OCI-LY7 (cell line): ENCODE data around the gene RAB11FIP4. TPM values are rescaled to one million over a fixed set of nuclear protein-coding genes. Genes with fewer than 3 reads are reported as not detected.

Source experiments
- BruUV-seq: library from RNA; stranded (reverse); fragments of 400-500 nt; replicated peaks from 2 replicates; lab custom pipeline; 2021; lab: Mats Ljungman, UMichigan
- CTCF ChIA-PET: fragments of 300-600 bp; sonication (Branson Sonifier 250); formaldehyde crosslinking; loops from one replicate; lab custom pipeline; 2022; ENCODE audit warnings: antibody characterized with exemption; ENCODE audit not compliant: unreplicated experiment; lab: Charles Lee
- POLR2A ChIA-PET: fragments of 300-600 bp; sonication (Branson Sonifier 250); formaldehyde crosslinking; loops from one replicate; lab custom pipeline; 2022; ENCODE audit warnings: antibody characterized with exemption; lab: Charles Lee
- DNase-seq: peaks from one replicate; pipeline ENCODE4 v3.0.0-alpha.2; 2015; ENCODE audit warnings: low spot score
- H2AFZ ChIP-seq: fragments of 200-600 bp; sonication (generic), shearing (Covaris generic); 2 replicates; pipeline ENCODE4 v1.6.1; 2014; ENCODE audit warnings: mild to moderate bottlenecking, antibody characterized with exemption, low read length, moderate library complexity
- H3K27ac ChIP-seq: fragments of 200-600 bp; sonication (generic); 2 replicates; pipeline ENCODE4 v1.5.1; 2014; ENCODE audit warnings: mixed run types, low read depth, mild to moderate bottlenecking, moderate library complexity, low read length, inconsistent platforms; ENCODE audit not compliant: poor library complexity, severe bottlenecking
- H3K36me3 ChIP-seq: fragments of 200-600 bp; sonication (generic); 2 replicates; pipeline ENCODE4 v1.6.1; 2014; ENCODE audit warnings: mild to moderate bottlenecking, antibody characterized with exemption, low read length, moderate library complexity, mixed read lengths; ENCODE audit not compliant: insufficient read depth
- H3K4me1 ChIP-seq: fragments of 200-600 bp; sonication (generic); 2 replicates; pipeline ENCODE4 v1.5.1; 2014; ENCODE audit warnings: mild to moderate bottlenecking, low read length; ENCODE audit not compliant: insufficient read depth, poor library complexity, severe bottlenecking
- H3K4me2 ChIP-seq: fragments of 200-600 bp; sonication (generic); 2 replicates; pipeline ENCODE4 v1.6.1; 2014; ENCODE audit warnings: mild to moderate bottlenecking, low read length
- H3K4me3 ChIP-seq: fragments of 200-600 bp; sonication (generic); 2 replicates; pipeline ENCODE4 v1.5.1; 2014; ENCODE audit warnings: mild to moderate bottlenecking, low read depth, low read length; ENCODE audit not compliant: poor library complexity, severe bottlenecking
- H3K79me2 ChIP-seq: fragments of 200-600 bp; sonication (generic); 2 replicates; pipeline ENCODE4 v1.6.1; 2016; ENCODE audit warnings: low read depth, mild to moderate bottlenecking, low read length, moderate library complexity, mixed read lengths; ENCODE audit not compliant: insufficient read depth
- H3K9me2 ChIP-seq: fragments of 200-600 bp; sonication (generic); 2 replicates; pipeline ENCODE4 v1.6.1; 2016; ENCODE audit warnings: mild to moderate bottlenecking, low read length, mixed read lengths; ENCODE audit not compliant: insufficient read depth
- H3K9me3 ChIP-seq: fragments of 200-600 bp; sonication (generic); 2 replicates; pipeline ENCODE4 v1.6.1; 2014; ENCODE audit warnings: mild to moderate bottlenecking, mixed run types, low read length, mixed read lengths
- H4K20me1 ChIP-seq: fragments of 200-600 bp; sonication (generic); 2 replicates; pipeline ENCODE4 v1.6.1; 2014; ENCODE audit warnings: mild to moderate bottlenecking, antibody characterized with exemption, low read length, moderate library complexity, mixed read lengths; ENCODE audit not compliant: insufficient read depth
- CTCF ChIP-seq: fragments of 200-600 bp; sonication (generic); conservative IDR thresholded peaks from 2 replicates; pipeline ENCODE4 v1.5.1; 2014; ENCODE audit warnings: mild to moderate bottlenecking, antibody characterized with exemption, low read length, moderate library complexity, mixed read lengths
- EZH2phosphoT487 ChIP-seq: fragments of 200-600 bp; sonication (generic); IDR thresholded peaks from 2 replicates; pipeline ENCODE4 v1.6.1; 2018; ENCODE audit warnings: low read depth, borderline replicate concordance, mild to moderate bottlenecking, mixed run types, antibody characterized with exemption, low read length, moderate library complexity, mixed read lengths
- intact Hi-C: fragments of 100-400 bp; cut with micrococcal nuclease; formaldehyde crosslinking; loops from one replicate; pipeline ENCODE4 v1.10.0; 2022; ENCODE audit not compliant: unreplicated experiment
- total RNA-seq, 2 experiments: library from RNA; depleted of rRNA in 1 of 2; stranded (reverse); fragments of >200 nt in 1 of 2; shearing (Covaris generic) in 1 of 2; gene quantifications; 2 replicates each; pipeline ENCODE4 v1.2.3, GENCODE V29; 2014 to 2022

RAB11FIP4 gene
- total RNA-seq, 2 experiments from 2014 or later: 5.8 to 15.0 TPM

- TF ChIP-seq EZH2phosphoT487 (no peak), CTCF (no peak)
- Histone ChIP-seq H4K20me1 (no peaks in the 10 kb centered on the region), H3K79me2 (no peaks in the 10 kb centered on the region), H3K9me3 (no peaks in the 10 kb centered on the region), H3K36me3 (no peaks in the 10 kb centered on the region), H3K4me3 (no peak overlapping the region), H3K4me1 (no peaks in the 10 kb centered on the region), H2AFZ (no peak overlapping the region), H3K27ac (no peak overlapping the region), H3K9me2 (no peaks in the 10 kb centered on the region), H3K4me2 (no peak overlapping the region)
- POLR2A ChIA-PET: no interaction called here
- no peak for DNase-seq
- CTCF ChIA-PET: no interaction called here
- intact Hi-C loops: no loop called here
- no TSS peak for BruUV-seq
Measured at GRCh38 chr17:31415640-31416502, 24.4 kb downstream of the RAB11FIP4 start.

DNA sequence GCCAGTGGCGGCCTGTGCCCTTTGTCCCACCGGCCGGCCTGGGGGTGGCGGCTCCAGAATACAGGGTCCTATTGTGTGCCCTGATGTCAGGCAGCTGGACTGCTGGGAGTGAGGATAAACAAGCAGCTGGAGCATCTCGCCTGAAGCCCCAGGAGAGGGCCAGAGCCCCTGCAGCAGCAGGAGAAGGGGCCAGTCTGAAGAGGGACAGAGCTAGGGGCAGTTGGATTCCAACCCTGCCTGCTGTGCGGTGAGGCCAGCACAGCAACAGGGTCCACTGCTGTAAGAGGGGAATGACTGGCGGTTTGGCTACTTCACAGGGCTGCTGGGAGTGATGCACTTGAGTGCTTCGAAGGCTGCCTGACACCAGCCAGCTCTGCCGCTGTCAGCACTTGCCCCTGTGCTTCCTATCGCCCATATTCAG is 25.0 kb downstream of the RAB11FIP4 start:
- BruUV-seq: no TSS peak

More for the DNA sequence above, 25.0 kb downstream of the RAB11FIP4 start:
- DNase-seq: no peak
- intact Hi-C loops: no loop called here
- Histone ChIP-seq H3K36me3 (no peaks in the 10 kb centered on the region), H3K9me2 (no peaks in the 10 kb centered on the region), H2AFZ (no peak overlapping the region), H4K20me1 (no peaks in the 10 kb centered on the region), H3K4me1 (no peaks in the 10 kb centered on the region), H3K27ac (no peak overlapping the region), H3K4me2 (no peak overlapping the region), H3K79me2 (no peaks in the 10 kb centered on the region), H3K9me3 (no peaks in the 10 kb centered on the region), H3K4me3 (no peak overlapping the region)
- ChIA-PET POLR2A (no interaction called here), CTCF (no interaction called here)
- no peak for TF ChIP-seq EZH2phosphoT487
- TF ChIP-seq CTCF: no peak
